Measurements from ENCODE around the gene APOL5. TPM values are rescaled to one million over a fixed set of nuclear protein-coding genes. Genes with fewer than 3 reads are reported as not detected.
"Not testable (repeated sequence)": the region's sequence is repeated elsewhere in the genome, so short reads cannot be mapped to it uniquely, and the experiment has no call there.

The APOL5 gene
- total and polyA plus RNA-seq, 4 donors: not detected

DNA sequence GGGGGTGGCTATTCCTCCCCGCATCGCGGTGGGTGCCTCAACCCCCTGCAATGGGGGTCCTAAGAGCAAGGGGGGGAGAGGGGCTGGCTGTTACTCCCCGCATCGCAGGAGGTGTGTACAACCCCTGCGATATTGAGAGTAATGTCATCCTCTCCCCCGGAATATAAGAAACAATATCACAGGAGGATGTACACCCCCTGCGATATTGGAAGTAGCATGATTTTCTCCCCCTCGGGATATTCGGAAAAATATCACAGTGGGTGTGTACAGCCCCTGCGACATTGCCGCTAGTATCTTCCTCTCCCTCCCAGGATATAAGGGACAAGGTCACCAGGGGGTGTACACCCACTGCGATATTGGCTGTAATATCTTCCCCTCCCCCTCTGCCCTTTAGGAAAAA is 22.5 kb upstream of the APOL5 start:
- Histone ChIP-seq H3K27ac (ENCODE audit: low read depth in 1 of 2, low read length in 1 of 2) (no peak overlapping the region), H3K9me3 (ENCODE audit: control insufficient read depth in 4 of 4, insufficient read depth in 3 of 4, low read length in 3 of 4) (no peaks in the 10 kb centered on the region), H3K27me3 (ENCODE audit: control insufficient read depth in 3 of 3, insufficient read depth in 3 of 3, low read length in 2 of 3) (no peaks in the 10 kb centered on the region), H3K36me3 (ENCODE audit: control insufficient read depth in 4 of 4, insufficient read depth in 4 of 4, low read length in 4 of 4) (no peaks in the 10 kb centered on the region), H3K4me1 (ENCODE audit: control insufficient read depth in 5 of 5, insufficient read depth in 5 of 5, low read length in 5 of 5) (no peaks in the 10 kb centered on the region), H3K4me3 (no peak overlapping the region), H3K9ac (ENCODE audit: insufficient read depth in 1 of 2, low read length in 2 of 2) (no peak overlapping the region)
- TF ChIP-seq, protein P1, sequence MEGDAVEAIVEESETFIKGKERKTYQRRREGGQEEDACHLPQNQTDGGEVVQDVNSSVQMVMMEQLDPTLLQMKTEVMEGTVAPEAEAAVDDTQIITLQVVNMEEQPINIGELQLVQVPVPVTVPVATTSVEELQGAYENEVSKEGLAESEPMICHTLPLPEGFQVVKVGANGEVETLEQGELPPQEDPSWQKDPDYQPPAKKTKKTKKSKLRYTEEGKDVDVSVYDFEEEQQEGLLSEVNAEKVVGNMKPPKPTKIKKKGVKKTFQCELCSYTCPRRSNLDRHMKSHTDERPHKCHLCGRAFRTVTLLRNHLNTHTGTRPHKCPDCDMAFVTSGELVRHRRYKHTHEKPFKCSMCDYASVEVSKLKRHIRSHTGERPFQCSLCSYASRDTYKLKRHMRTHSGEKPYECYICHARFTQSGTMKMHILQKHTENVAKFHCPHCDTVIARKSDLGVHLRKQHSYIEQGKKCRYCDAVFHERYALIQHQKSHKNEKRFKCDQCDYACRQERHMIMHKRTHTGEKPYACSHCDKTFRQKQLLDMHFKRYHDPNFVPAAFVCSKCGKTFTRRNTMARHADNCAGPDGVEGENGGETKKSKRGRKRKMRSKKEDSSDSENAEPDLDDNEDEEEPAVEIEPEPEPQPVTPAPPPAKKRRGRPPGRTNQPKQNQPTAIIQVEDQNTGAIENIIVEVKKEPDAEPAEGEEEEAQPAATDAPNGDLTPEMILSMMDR (IDR thresholded peaks at IDR 0.05; ENCODE audit: control extremely low read depth, extremely low read depth): no peak
- no peak for DNase-seq
- WGBS, 2 donors: 86 to 89% methylated on average over 13 of the region's 13 CpGs
- no peak for ATAC-seq (ENCODE audit: insufficient read depth, low FRiP score)

DNA sequence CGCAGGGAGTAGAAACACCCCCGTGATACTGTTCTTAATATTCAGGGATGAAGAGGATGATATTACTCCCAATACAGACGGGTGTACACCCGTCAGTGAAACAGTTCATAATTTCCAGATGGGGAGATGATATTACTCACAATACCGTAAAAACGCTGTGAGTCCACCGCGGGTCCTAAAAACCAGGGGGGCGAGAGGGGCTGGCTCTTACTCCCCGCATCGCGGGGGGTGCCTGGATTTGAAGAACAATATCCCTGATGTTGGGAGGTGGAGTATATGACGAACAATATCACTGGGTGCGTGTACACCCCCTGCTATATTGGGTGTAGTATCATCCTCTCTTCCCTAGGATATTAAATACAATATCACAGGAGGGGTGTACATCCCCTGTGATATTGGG is 20.5 kb upstream of the APOL5 start:
- ATAC-seq (ENCODE audit: insufficient read depth, low FRiP score) (no peak), DNase-seq (no peak)
- H3K4me1 ChIP-seq (ENCODE audit: control insufficient read depth in 5 of 5, insufficient read depth in 5 of 5, low read length in 5 of 5): no peaks in the 10 kb centered on the region
- no peak overlapping the region for H3K4me3 ChIP-seq
- no peak overlapping the region for H3K9ac ChIP-seq (ENCODE audit: insufficient read depth in 1 of 2, low read length in 2 of 2)
- no peaks in the 10 kb centered on the region for H3K27me3 ChIP-seq (ENCODE audit: control insufficient read depth in 3 of 3, insufficient read depth in 3 of 3, low read length in 2 of 3)
- TF ChIP-seq, protein P1 (IDR thresholded peaks at IDR 0.05; ENCODE audit: control extremely low read depth, extremely low read depth): no peak
- H3K27ac ChIP-seq (ENCODE audit: low read depth in 1 of 2, low read length in 1 of 2): no peak overlapping the region
- 76 to 80% methylated on average over 14 of the region's 14 CpGs for WGBS, 2 donors
- H3K36me3 ChIP-seq (ENCODE audit: control insufficient read depth in 4 of 4, insufficient read depth in 4 of 4, low read length in 4 of 4): no peaks in the 10 kb centered on the region
- no peaks in the 10 kb centered on the region for H3K9me3 ChIP-seq (ENCODE audit: control insufficient read depth in 4 of 4, insufficient read depth in 3 of 4, low read length in 3 of 4)

DNA sequence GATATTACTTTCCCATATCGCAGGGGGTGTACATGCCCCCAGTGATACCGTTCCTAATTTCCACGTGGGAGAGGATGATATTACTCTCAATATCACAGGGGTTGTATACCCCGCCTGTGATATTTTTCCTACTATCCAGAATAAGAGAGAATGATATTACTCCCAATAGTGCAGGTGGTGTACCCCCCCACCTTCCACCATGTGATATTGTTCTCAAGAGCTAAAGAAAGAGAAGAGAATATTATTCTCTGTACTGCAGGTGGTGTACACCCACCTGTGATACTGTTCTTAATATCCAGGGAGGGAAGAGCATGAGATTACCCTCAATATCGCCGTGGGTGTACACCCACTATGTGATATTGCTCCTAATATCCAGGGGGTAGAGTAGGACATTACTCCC is 17.8 kb upstream of the APOL5 start:
- DNase-seq; ATAC-seq (ENCODE audit: insufficient read depth, low FRiP score); H3K27me3 ChIP-seq (ENCODE audit: control insufficient read depth in 3 of 3, insufficient read depth in 3 of 3, low read length in 2 of 3); H3K9me3 ChIP-seq (ENCODE audit: control insufficient read depth in 4 of 4, insufficient read depth in 3 of 4, low read length in 3 of 4); H3K9ac ChIP-seq (ENCODE audit: insufficient read depth in 1 of 2, low read length in 2 of 2); H3K36me3 ChIP-seq (ENCODE audit: control insufficient read depth in 4 of 4, insufficient read depth in 4 of 4, low read length in 4 of 4); H3K4me1 ChIP-seq (ENCODE audit: control insufficient read depth in 5 of 5, insufficient read depth in 5 of 5, low read length in 5 of 5); H3K27ac ChIP-seq (ENCODE audit: low read depth in 1 of 2, low read length in 1 of 2); H3K4me3 ChIP-seq: not testable (repeated sequence)
- 80% methylated on average over 6 of the region's 6 CpGs for WGBS, 2 donors

DNA sequence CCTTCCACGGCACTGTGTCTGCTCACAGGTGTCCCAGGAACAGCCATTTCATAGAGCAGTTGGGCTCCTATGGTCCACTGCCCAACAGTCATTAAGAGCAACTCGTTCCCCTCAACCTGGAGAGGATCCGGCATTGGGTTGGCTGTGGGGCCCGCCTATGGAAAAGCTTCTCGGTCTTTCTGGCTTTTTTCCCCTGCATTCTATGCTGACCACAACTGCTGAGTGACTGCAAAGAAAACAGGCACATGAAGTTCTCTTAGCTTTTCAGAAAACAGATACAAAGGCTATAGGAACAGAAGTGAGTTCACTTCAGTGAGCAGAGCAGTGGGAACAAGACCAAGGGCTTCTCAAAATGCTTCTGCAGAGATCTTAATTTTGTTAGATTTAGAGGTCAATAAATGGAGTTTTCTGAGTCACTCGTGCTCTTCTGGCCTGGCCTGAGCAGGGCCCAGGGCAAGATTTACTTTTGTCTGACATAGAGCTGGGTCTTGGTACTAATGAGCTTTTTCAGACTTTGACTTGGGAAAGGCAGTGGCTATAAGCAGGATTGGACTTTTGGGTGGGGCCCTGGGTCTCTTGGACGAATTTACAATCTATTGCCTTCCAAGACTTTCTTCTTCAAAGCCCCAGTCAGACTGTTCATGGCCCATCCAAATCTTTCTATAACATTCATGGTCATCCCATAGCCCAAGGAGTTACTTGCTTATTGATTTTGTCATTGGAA is 13.6 kb upstream of the APOL5 start:
- Histone ChIP-seq H3K4me1 (ENCODE audit: control insufficient read depth in 5 of 5, insufficient read depth in 5 of 5, low read length in 5 of 5) (peaks cover 0 to 4% (median 0%) of the 10 kb centered on the region in 5 donors), H3K27me3 (ENCODE audit: control insufficient read depth in 3 of 3, insufficient read depth in 3 of 3, low read length in 2 of 3) (no peaks in the 10 kb centered on the region), H3K9me3 (ENCODE audit: control insufficient read depth in 4 of 4, insufficient read depth in 3 of 4, low read length in 3 of 4) (no peaks in the 10 kb centered on the region), H3K4me3 (no peak overlapping the region), H3K9ac (ENCODE audit: insufficient read depth in 1 of 2, low read length in 2 of 2) (no peak overlapping the region), H3K36me3 (ENCODE audit: control insufficient read depth in 4 of 4, insufficient read depth in 4 of 4, low read length in 4 of 4) (no peaks in the 10 kb centered on the region), H3K27ac (ENCODE audit: low read depth in 1 of 2, low read length in 1 of 2) (no peak overlapping the region)
- no peak for ATAC-seq (ENCODE audit: insufficient read depth, low FRiP score)
- TF ChIP-seq, protein P1 (IDR thresholded peaks at IDR 0.05; ENCODE audit: control extremely low read depth, extremely low read depth): no peak
- 83 to 94% methylated on average over 7 of the region's 7 CpGs for WGBS, 2 donors
- no peak for DNase-seq
